Measurements from ENCODE around the gene PLD1. TPM values are rescaled to one million over a fixed set of nuclear protein-coding genes. Genes with fewer than 3 reads are reported as not detected.

The PLD1 gene
- total RNA-seq, 2 donors from 2014 or later, result 12.8 to 15.8 TPM

- intact Hi-C loops (cut with DNase I), result no loop called here
Measured at GRCh38 chr3:171802590-171802956, 7.7 kb downstream of the PLD1 start.

GRCh38 chr3:171801738-171802589 is 8.3 kb downstream of the PLD1 start:
- H3K4me1 ChIP-seq (replicated peaks), result no peaks in the 10 kb centered on the region
- TF ChIP-seq CTCF (IDR thresholded peaks at IDR 0.05) (no peak), POLR2A (IDR thresholded peaks at IDR 0.05) (no peak), POLR2AphosphoS5 (IDR thresholded peaks at IDR 0.05) (no peak)

More at GRCh38 chr3:171802590-171802956, 7.7 kb downstream of the PLD1 start:
- WGBS, result 80% methylated on average over 3 of the region's 3 CpGs
- no peaks in the 10 kb centered on the region for H3K9me3 ChIP-seq
- no peak for DNase-seq (ENCODE audit: low spot score)
- no peaks in the 10 kb centered on the region for H3K36me3 ChIP-seq
- no peak for TF ChIP-seq POLR2A (IDR thresholded peaks at IDR 0.05)
- H3K27ac ChIP-seq, result no peak overlapping the region
- H3K4me1 ChIP-seq (replicated peaks), result no peaks in the 10 kb centered on the region
- no peak overlapping the region for H3K4me3 ChIP-seq
- no peaks in the 10 kb centered on the region for H3K27me3 ChIP-seq (replicated peaks; ENCODE audit: insufficient read depth)

GRCh38 chr3:171799501-171799900 is 10.8 kb downstream of the PLD1 start:
- TF ChIP-seq CTCF (IDR thresholded peaks at IDR 0.05), result no peak
- TF ChIP-seq POLR2AphosphoS5 (IDR thresholded peaks at IDR 0.05), result no peak
- no peak for TF ChIP-seq POLR2A (IDR thresholded peaks at IDR 0.05)
- Histone ChIP-seq H3K27me3 (replicated peaks; ENCODE audit: insufficient read depth) (no peaks in the 10 kb centered on the region), H3K36me3 (no peaks in the 10 kb centered on the region), H3K27ac (no peak overlapping the region), H3K4me1 (replicated peaks) (no peaks in the 10 kb centered on the region), H3K4me3 (no peak overlapping the region), H3K9me3 (no peaks in the 10 kb centered on the region)
- 90% methylated on average over 1 of the region's 1 CpG for WGBS
- DNase-seq (ENCODE audit: low spot score), result no peak
- intact Hi-C loops (cut with DNase I), result no loop called here

More at GRCh38 chr3:171801738-171802589, 8.3 kb downstream of the PLD1 start:
- Histone ChIP-seq H3K4me3 (no peak overlapping the region), H3K36me3 (no peaks in the 10 kb centered on the region), H3K9me3 (no peaks in the 10 kb centered on the region), H3K27me3 (replicated peaks; ENCODE audit: insufficient read depth) (no peaks in the 10 kb centered on the region), H3K27ac (no peak overlapping the region)
- WGBS, result 46% methylated on average over 4 of the region's 4 CpGs
- intact Hi-C loops (cut with DNase I), result no loop called here
- no peak for DNase-seq (ENCODE audit: low spot score)

- no peak overlapping the region for H3K27ac ChIP-seq
Measured at GRCh38 chr3:171797873-171798272, 12.4 kb downstream of the PLD1 start.

GRCh38 chr3:171797265-171797679 is 13.0 kb downstream of the PLD1 start:
- no peak for DNase-seq (ENCODE audit: low spot score)
- Histone ChIP-seq H3K36me3 (no peaks in the 10 kb centered on the region), H3K4me3 (no peak overlapping the region), H3K4me1 (replicated peaks) (no peaks in the 10 kb centered on the region), H3K27me3 (replicated peaks; ENCODE audit: insufficient read depth) (no peaks in the 10 kb centered on the region), H3K27ac (no peak overlapping the region), H3K9me3 (no peaks in the 10 kb centered on the region)
- 100% methylated on average over 1 of the region's 1 CpG for WGBS
- intact Hi-C loops (cut with DNase I), result no loop called here
- TF ChIP-seq POLR2AphosphoS5 (IDR thresholded peaks at IDR 0.05) (no peak), POLR2A (IDR thresholded peaks at IDR 0.05) (no peak), CTCF (IDR thresholded peaks at IDR 0.05) (no peak)

More at GRCh38 chr3:171797873-171798272, 12.4 kb downstream of the PLD1 start:
- intact Hi-C loops (cut with DNase I), result no loop called here
- H3K27me3 ChIP-seq (replicated peaks; ENCODE audit: insufficient read depth), result no peaks in the 10 kb centered on the region
- WGBS, result 89% methylated on average over 3 of the region's 3 CpGs
- no peaks in the 10 kb centered on the region for H3K4me1 ChIP-seq (replicated peaks)
- H3K4me3 ChIP-seq, result no peak overlapping the region
- H3K9me3 ChIP-seq, result no peaks in the 10 kb centered on the region
- no peak for TF ChIP-seq POLR2A (IDR thresholded peaks at IDR 0.05)
- no peak for TF ChIP-seq CTCF (IDR thresholded peaks at IDR 0.05)
- no peak for TF ChIP-seq POLR2AphosphoS5 (IDR thresholded peaks at IDR 0.05)
- no peaks in the 10 kb centered on the region for H3K36me3 ChIP-seq
- no peak for DNase-seq (ENCODE audit: low spot score)
